ENCODE measurements around the gene LMF1.
"Not testable (repeated sequence)": the region's sequence is repeated elsewhere in the genome, so short reads cannot be mapped to it uniquely, and the experiment has no call there.

DNA sequence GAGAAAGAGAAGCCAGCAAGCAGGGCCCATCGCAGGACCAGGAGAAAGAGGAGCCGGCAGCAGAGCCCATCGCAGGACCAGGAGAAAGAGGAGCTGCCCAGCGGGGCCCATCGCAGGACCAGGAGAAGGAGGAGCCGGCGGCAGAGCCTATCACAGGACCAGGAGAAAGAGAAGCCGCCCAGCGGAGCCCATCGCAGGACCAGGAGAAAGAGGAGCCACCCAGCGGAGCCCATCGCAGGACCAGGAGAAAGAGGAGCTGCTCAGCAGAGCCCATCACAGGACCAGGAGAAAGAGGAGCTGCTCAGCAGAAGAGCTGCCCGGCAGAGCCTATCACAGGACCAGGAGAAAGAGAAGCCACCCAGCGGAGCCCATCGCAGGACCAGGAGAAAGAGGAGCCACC is 88.1 kb downstream of the LMF1 start:
- TF ChIP-seq, protein P1, sequence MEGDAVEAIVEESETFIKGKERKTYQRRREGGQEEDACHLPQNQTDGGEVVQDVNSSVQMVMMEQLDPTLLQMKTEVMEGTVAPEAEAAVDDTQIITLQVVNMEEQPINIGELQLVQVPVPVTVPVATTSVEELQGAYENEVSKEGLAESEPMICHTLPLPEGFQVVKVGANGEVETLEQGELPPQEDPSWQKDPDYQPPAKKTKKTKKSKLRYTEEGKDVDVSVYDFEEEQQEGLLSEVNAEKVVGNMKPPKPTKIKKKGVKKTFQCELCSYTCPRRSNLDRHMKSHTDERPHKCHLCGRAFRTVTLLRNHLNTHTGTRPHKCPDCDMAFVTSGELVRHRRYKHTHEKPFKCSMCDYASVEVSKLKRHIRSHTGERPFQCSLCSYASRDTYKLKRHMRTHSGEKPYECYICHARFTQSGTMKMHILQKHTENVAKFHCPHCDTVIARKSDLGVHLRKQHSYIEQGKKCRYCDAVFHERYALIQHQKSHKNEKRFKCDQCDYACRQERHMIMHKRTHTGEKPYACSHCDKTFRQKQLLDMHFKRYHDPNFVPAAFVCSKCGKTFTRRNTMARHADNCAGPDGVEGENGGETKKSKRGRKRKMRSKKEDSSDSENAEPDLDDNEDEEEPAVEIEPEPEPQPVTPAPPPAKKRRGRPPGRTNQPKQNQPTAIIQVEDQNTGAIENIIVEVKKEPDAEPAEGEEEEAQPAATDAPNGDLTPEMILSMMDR (conservative IDR thresholded peaks at IDR 0.05; ENCODE audit: low read length): not testable (repeated sequence)
- TF ChIP-seq EZH2phosphoT487 (IDR thresholded peaks at IDR 0.05; ENCODE audit: borderline replicate concordance, low read depth, low read length): not testable (repeated sequence)

Data from OCI-LY7 (cell line).